ENCODE data around the gene RAB40AL. TPM values are rescaled to one million over a fixed set of nuclear protein-coding genes. Genes with fewer than 3 reads are reported as not detected.

The RAB40AL gene
- total and polyA plus RNA-seq, 2 of the 8 experiments (the other 6 are each of a cell fraction or from before 2014, with no cell fraction given) = 0.27 to 0.30 TPM

DNA sequence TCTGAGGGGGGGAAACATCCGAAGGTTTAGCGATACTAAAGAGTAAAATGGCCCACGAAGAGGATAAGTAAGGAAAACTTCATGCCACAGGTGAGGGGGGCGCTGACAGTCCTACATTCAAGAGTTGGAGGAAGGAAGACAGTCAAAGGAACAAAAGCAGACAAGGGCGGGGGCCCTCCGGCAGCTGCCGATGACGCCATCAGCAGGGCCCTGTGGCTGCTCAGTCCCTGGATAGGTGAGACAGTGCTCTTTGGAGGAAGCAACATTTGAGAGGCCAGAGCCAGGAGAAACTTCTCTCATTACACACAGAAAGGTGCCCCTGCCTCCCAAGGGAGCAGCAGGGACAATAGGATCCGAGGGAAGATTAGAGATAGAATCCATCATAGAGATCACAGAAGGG lies 41.5 kb downstream of the RAB40AL start:
- FAIRE-seq = no peak
- H3K4me1 ChIP-seq (replicated peaks in 1 of 4; ENCODE audit: control insufficient read depth in 3 of 4, insufficient read depth in 4 of 4, low read length in 3 of 4) = no peaks in the 10 kb centered on the region
- no peaks in the 10 kb centered on the region for H4K20me1 ChIP-seq (replicated peaks in 1 of 2; ENCODE audit: control insufficient read depth in 1 of 2, insufficient read depth in 2 of 2, low read length in 2 of 2)
- no peaks in the 10 kb centered on the region for H3K27me3 ChIP-seq (replicated peaks in 1 of 4; ENCODE audit: control insufficient read depth in 3 of 4, extremely low read depth in 1 of 4, insufficient read depth in 3 of 4, low read length in 3 of 4)
- no peak overlapping the region for H4K8ac ChIP-seq (ENCODE audit: extremely low read depth, insufficient read depth, low read length)
- ChIA-PET POLR2A (ENCODE audit: partially characterized antibody) (no interaction called here), CTCF (ENCODE audit: partially characterized antibody) (no interaction called here)
- H3K79me2 ChIP-seq (ENCODE audit: control insufficient read depth in 1 of 2, insufficient read depth in 2 of 2, low read length in 2 of 2) = no peaks in the 10 kb centered on the region
- H2BK120ac ChIP-seq (replicated peaks; ENCODE audit: low read depth, low read length) = no peak overlapping the region
- H2AFZ ChIP-seq (ENCODE audit: low read length) = no peak overlapping the region
- WGBS, 2 experiments (ENCODE audit: extremely low coverage in 1 of 2, insufficient coverage in 1 of 2, insufficient read length in 1 of 2, insufficient replicate concordance in 2 of 2, low coverage in 1 of 2, low lambda C conversion rate in 2 of 2, missing lambda C conversion rate in 1 of 2) = 78% methylated on average over 4 of the region's 9 CpGs; no CpG with 5 or more reads in 1 of the 2 experiments
- no peak for DNase-seq (ENCODE audit: low read depth in 1 of 2, low spot score in 2 of 2)
- no peak overlapping the region for H2AK5ac ChIP-seq (ENCODE audit: low read depth, low read length)
- H3K23me2 ChIP-seq (ENCODE audit: low read depth, low read length) = no peaks in the 10 kb centered on the region
- H2BK20ac ChIP-seq (ENCODE audit: low read length) = no peak overlapping the region
- no peak overlapping the region for H4K5ac ChIP-seq (ENCODE audit: insufficient read length, low read depth, low read length)
- H2BK12ac ChIP-seq (ENCODE audit: low read depth, low read length) = no peak overlapping the region
- H3K36me3 ChIP-seq (ENCODE audit: control insufficient read depth in 2 of 4, insufficient read depth in 4 of 4, low read length in 3 of 4) = no peaks in the 10 kb centered on the region
- H3K79me1 ChIP-seq (ENCODE audit: low read depth, low read length) = no peaks in the 10 kb centered on the region
- no peak overlapping the region for H3K18ac ChIP-seq (ENCODE audit: extremely low read depth, low read length)
- no peak overlapping the region for H2BK15ac ChIP-seq (ENCODE audit: low read length)
- H3K9me3 ChIP-seq (ENCODE audit: insufficient read depth in 2 of 2, low read depth in 1 of 2, low read length in 1 of 2) = no peaks in the 10 kb centered on the region
- no peak overlapping the region for H3K4ac ChIP-seq (replicated peaks; ENCODE audit: insufficient read length, low read depth, low read length)
- no peak overlapping the region for H2BK5ac ChIP-seq (ENCODE audit: low read depth, low read length)
- H3K14ac ChIP-seq (ENCODE audit: insufficient read length) = no peak overlapping the region
- no peak overlapping the region for H3K4me3 ChIP-seq (ENCODE audit: extremely low read depth in 1 of 4, insufficient read depth in 2 of 4, low read depth in 3 of 4, low read length in 4 of 4)
- no peak overlapping the region for H3K23ac ChIP-seq (ENCODE audit: insufficient read length)
- H4K91ac ChIP-seq (replicated peaks; ENCODE audit: insufficient read length, low read length) = no peak overlapping the region
- H3K56ac ChIP-seq (replicated peaks; ENCODE audit: insufficient read length, low read depth, low read length) = no peak overlapping the region
- H3K27ac ChIP-seq (ENCODE audit: low read depth, low read length) = no peak overlapping the region
- H3K4me2 ChIP-seq (ENCODE audit: insufficient read depth in 1 of 2, low read depth in 2 of 2, low read length in 2 of 2) = no peak overlapping the region
- H3K9ac ChIP-seq (replicated peaks in 1 of 4; ENCODE audit: extremely low read depth in 1 of 4, low read depth in 3 of 4, low read length in 3 of 4) = no peak overlapping the region
- TF ChIP-seq RBBP5 (IDR thresholded peaks at IDR 0.05; ENCODE audit: borderline replicate concordance, low read depth, low read length) = no peak
- TF ChIP-seq POU5F1 (IDR thresholded peaks at IDR 0.05; ENCODE audit: low read depth, low read length) = no peak
- TF ChIP-seq, protein P1, sequence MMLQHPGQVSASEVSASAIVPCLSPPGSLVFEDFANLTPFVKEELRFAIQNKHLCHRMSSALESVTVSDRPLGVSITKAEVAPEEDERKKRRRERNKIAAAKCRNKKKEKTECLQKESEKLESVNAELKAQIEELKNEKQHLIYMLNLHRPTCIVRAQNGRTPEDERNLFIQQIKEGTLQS (IDR thresholded peaks at IDR 0.05; ENCODE audit: insufficient read depth, low read depth, low read length) = no peak
- no peak for TF ChIP-seq RNF2 (IDR thresholded peaks at IDR 0.05; ENCODE audit: borderline replicate concordance, low read depth, low read length, missing control alignments, poor library complexity, severe bottlenecking)
- TF ChIP-seq SAP30 (IDR thresholded peaks at IDR 0.05; ENCODE audit: insufficient read depth, insufficient replicate concordance, low read length) = no peak
- no peak for TF ChIP-seq GTF2F1 (IDR thresholded peaks at IDR 0.05; ENCODE audit: borderline replicate concordance, low read depth, low read length)
- no peak for TF ChIP-seq SIX5 (IDR thresholded peaks at IDR 0.05; ENCODE audit: low read depth, low read length)
- TF ChIP-seq CHD2 (IDR thresholded peaks at IDR 0.05; ENCODE audit: low read length) = no peak
- TF ChIP-seq TAF1 (IDR thresholded peaks at IDR 0.05; ENCODE audit: low read depth, low read length) = no peak
- TF ChIP-seq ATF2 (IDR thresholded peaks at IDR 0.05; ENCODE audit: low read length) = no peak
- TF ChIP-seq EZH2 (IDR thresholded peaks at IDR 0.05; ENCODE audit: low read depth, low read length, severe bottlenecking) = no peak
- no peak for TF ChIP-seq ZNF274 (IDR thresholded peaks at IDR 0.05; ENCODE audit: borderline replicate concordance, extremely low read depth, low read length)

All from H1 (cell line).